ENCODE measurements around the gene SLC9A9.

GRCh38 chr3:143348486-143349327 lies 499.6 kb downstream of the SLC9A9 start:
- TF ChIP-seq CTCF (IDR thresholded peaks at IDR 0.05 in 4 of 5, conservative IDR thresholded peaks at IDR 0.05 in 1 of 5) = no peak
- TF ChIP-seq POLR2A (IDR thresholded peaks at IDR 0.05) = no peak
